Non-pigmented ciliary epithelial cell (primary cell): ENCODE data around the gene ME3.
"Not testable (repeated sequence)": the region's sequence is repeated elsewhere in the genome, so short reads cannot be mapped to it uniquely, and the experiment has no call there.

Source experiments
- DNase-seq: peaks from one replicate; pipeline ENCODE4 v3.0.0-alpha.2; 2010; ENCODE audit warnings: low read depth

The ME3 gene

DNA sequence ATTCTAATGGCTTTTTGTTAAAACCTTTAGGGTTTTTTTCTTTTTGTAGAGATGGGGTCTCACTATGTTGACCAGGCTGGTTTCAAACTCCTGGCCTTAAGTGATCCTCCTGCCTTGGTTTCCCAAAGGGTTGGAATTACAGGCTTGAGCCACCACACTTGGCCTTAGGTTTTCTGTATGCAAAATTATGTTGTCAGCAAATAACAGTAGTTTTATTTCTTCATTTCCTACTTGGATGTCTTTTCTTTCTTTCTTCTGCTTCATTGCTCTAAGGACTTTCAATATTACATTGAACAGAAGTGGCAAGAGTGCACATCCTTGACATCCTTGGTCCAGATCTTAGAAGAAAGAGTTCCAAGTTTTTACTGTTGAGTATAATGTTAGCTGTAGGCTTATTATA is 245.0 kb downstream of the ME3 start:
- DNase-seq = no peak

DNA sequence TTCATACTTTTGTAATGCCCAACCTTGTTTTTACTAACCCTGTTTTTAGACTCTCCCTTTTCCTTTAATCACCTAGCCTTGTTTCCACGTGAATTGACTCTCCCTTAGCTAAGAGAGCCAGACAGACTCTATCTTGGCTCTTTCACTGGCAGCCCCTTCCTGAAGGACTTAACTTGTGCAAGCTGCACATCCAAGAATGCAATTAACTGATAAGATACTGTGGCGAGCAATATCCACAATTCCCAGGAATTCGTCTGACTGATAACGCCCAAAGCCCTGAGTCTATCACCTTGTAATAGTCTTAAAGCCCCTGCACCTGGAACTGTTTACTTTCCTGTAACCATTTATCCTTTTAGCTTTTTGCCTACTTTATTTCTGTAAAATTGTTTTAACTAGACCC is 248.9 kb downstream of the ME3 start:
- not testable (repeated sequence) for DNase-seq

DNA sequence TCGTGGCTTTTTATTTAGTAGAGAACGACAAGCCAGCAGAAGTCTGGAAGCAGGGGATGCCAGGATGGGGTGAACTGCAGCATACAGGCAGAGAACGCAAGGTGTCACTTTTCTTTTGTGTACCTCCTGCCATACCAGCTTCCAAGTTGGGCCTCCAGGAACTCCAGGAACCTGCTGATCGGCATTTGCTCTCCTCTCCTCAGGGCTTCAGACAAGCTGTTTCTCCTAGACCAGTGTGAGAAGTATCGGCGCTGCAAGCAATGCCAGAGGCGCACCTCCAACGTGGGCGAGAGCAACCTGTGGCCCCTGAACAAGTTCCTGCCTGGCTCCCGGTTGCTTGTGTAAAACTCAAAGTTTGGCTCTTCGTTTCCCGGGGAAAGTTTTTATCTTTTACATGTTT is 250.0 kb downstream of the ME3 start:
- DNase-seq = no peak

DNA sequence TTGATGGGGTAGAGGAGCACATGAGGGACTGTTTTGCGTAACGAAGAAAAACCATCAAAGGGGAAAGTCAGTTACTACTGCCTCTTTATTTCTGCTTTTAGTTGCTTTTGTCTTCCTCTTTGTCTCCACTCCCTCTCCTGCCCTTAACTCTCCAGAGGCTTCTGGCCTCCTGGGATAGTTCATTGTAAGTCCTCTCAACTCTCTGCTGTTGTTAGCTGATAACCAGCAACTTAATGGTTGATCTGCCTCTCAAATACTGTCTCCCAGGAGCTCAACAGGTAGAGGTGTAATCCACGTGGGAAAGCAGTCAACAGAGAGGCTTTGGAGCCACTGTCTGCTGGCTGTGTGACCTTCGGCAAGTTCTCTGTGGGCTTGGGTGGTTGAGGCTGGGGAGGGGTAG is 250.5 kb downstream of the ME3 start:
- DNase-seq = no peak

DNA sequence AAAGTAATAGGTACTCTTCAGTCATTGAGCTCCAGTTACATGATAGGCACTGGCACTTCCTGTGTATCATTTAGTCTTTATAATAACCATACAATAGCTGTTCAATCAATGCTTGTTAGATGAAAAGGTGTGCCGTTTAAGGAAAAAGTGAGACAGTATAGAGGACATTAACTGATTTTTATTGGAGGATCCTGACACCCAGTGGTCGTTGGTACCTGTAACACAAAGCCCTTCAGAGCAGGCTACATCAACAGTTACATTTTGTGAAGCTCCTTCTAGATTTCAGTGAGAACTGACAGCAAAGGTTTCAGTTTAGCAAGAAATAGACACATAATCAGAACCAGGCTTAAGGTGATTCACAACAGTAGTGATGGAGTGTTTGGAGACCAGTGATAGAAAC is 253.5 kb downstream of the ME3 start:
- DNase-seq = no peak

DNA sequence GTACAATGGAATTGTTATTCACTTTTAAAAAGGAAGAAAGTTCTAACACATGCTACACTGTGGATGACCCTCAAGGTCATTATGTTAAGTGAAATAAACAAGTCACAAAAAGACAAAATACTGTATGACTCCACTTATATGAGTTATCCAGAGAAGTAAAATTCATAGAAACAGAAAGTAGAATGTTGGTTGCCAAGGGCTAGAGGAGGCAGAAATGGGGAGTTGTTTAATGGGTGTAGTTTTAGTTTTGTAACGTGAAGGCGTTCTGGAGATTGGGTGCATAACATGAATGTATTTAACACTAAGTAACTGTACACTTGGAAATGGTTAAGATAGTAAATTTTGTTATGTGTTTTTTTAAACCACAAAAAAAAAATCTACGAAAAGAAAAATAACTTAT is 253.9 kb downstream of the ME3 start:
- no peak for DNase-seq

DNA sequence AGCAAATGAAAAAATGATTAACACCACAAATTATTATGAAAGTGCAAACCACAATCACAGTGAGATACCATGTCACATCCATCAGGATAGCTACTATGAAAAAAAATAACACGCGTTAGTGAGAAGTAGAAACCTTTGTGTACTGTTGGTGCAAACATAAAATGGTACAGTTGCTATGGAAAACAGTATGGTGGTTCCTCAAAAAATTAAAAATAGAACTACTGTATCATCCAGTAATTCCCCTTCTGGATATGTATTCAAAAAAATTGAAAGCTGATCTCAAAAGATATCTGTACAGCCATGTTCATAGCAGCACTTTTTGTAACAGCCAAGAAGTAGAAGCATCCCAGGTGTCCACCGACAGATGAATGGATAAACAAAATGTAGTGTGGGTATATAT is 254.3 kb downstream of the ME3 start:
- no peak for DNase-seq

DNA sequence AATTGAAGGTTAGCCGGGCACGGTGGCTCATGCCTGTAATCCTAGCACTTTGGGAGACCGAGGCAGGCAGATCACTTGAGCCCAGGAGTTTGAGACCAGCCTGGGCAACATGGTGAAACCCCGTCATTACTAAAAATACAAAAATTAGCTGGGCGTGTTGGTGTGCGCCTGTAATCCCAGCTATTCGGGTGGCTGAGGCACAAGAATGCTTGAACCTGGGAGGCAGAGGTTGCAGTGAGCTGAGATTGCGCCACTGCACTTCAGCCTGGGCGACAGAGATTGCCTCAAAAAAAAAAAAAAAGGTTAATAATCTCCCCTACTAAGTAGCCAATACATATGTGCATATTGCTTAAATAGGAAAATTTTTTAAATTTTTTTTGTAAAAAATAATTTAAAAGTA is 255.5 kb downstream of the ME3 start:
- DNase-seq = not testable (repeated sequence)

DNA sequence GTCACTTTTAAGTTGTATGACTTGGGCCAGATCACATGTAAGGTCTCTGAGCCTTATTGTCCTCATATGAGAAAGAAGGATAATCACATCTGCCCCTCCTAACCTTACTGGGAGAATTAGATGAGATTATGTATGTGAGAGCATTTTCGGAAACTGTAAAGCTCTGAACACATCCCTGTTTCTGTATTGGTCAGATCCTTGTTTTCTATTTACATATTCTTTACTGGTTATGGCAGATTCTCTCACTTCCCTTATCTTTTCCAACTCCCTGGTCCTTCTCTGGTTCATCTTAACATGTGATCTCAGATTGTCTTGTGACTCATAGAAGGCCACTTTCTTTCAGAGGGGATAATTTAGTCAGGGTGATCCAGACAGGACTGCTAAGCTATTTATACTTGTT is 255.9 kb downstream of the ME3 start:
- no peak for DNase-seq

DNA sequence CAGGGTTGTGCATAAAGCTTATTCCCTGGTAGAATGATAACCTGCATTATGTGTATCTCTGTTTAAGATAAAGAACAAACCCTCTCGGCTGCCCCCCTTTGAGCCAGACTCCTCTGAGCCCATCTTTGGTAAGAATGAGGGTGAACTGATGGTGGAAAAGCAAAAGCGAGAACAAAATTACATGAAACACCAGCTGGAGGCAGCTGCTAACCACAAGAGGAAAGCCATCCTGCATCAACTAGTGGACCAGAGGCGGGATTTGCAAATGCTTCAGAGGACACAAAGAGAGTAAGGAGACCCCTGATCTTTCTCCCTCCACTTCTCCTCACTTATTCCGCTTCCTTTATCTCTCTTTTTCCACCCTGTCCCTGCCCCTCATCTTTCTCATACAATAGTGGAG is 257.4 kb downstream of the ME3 start:
- DNase-seq = no peak

DNA sequence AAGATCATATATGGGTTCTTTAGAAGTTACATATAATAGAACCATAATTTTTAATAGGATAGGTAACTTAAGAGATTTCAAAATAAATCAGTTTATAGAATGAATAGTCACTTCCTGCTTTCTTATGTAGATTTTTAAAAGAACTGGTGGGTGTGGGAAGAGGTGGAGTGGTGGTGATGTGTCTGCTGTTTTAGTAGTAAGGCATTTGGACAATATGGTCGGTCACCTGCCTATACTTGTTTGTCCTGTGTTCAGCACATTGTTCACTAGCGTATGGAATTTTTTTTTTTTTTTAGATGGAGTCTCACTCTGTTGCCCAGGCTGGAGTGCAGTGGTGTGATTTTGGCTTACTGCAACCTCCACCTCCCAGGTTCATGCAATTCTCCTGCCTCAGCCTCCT is 258.4 kb downstream of the ME3 start:
- no peak for DNase-seq

DNA sequence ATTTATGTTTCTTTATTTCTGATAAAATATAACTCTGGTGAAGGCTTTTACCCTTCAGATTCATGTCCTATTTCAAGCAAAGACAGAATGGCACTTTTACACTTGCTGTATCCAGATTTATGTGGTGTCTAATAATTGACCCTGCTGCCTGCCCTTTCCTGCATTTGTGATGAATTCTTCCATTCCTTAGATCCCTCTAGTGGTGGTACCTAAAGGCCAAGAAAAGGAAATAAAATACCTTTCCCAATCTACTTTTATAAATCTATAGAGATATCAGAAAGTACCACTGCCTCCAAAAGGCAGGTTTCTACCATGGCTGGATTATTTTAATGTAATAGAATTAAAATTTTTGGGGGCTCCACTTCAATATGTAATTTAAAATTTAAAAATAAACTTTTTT is 263.6 kb downstream of the ME3 start:
- DNase-seq = no peak

DNA sequence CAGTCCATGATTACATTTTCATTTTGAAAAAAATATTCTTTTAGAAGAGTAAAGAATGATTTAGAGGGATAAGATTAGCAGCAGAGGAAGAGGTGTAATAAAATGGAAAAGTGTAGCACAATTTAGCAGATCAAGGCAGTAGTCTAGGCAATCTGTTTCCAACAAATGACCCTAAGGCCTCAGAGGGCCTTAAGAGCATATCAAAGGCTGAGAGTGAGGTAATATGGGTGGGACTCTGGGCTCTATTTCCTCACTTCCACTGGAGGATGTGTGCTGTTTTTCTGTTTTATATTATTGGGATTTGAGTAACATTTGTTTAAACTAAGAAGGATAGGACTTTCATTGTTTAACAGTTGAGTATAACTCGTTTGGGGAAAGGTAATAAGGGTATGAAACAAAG is 269.0 kb downstream of the ME3 start:
- no peak for DNase-seq

DNA sequence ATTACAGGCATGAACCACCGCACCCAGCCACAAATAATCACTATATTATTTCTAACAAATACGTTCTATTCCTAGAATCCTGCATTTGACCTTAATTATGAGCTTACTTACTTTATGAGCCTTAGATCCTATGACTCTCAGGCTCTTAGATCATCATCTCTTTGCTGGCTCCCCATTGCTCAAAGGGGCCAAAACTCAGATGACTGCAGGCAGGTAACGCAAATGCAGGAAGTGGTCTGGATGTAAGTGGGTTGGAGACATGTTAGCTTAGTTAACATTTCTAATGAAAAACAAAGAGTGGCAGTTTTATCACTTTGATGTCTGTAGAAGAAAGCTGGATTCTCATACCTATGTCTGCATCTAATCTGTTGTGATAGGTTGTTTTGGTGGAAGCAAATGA is 274.3 kb downstream of the ME3 start:
- DNase-seq = no peak

DNA sequence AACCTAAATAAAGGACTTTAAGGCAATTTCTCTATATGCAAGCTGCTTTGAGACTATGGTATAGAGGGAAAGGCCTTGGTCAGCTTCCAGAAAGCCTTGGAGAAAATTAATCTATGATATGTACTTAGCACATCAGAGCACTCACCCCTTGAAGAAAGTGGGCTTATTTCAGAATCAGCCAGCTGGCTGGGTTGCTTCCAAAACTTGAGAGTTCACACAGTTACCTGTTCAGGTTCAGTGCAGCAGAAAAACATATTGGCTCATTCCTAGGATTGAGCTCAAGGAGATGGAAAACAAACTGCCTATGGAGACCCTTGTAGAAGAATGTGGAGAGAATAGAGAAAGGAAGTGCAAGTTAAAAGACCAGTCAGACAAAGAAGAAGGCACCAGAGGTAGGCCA is 275.1 kb downstream of the ME3 start:
- no peak for DNase-seq

DNA sequence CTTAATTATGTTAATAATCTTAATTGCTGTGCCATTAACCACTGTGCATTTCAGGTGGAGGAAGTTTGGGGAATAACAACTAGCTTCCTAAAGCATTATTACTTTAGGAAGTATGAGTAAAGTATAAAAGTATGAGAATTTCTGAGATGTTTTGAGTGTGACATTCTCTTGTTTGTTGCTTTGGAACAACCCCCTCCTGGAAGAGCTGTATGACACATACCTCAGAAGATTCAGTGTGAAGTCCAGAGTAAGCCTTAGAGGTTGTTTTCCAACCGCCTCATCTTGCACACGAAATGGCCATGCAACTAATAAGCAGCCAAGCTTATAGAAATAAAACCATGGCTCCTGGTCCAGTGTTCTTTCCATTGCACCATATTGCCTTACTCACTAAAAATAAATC is 276.0 kb downstream of the ME3 start:
- DNase-seq = peak; percentile 53

DNA sequence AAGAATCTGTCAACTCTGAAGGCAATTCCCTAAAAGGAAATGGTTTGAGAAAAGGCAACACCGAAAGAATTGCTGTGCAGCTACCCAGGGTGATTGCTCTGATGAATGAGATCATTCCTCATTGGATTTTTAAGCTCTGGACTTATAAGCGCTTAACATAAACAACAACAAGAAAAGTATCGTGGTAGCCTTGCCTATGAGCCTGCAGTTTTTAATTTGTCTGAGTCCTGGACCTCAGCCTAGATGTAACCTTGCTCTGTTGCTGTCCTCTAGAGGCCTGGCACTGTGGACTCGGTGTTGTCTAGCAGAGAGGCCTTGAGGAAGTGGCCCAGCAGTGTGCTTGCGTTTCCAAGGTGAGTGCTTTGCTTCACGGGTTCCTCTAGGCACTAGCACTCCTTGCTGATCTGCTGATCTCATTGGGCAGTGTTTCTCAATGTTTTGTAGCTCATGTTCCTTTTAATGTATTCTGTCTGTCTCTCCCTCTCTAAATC is 277.3 kb downstream of the ME3 start:
- no peak for DNase-seq
